ENCODE data around the gene TPGS2.
"Not testable (repeated sequence)": the region's sequence is repeated elsewhere in the genome, so short reads cannot be mapped to it uniquely, and the experiment has no call there.

Gene TPGS2

GRCh38 chr18:36821681-36822080, 7.1 kb downstream of the TPGS2 start:
- no peak for DNase-seq (ENCODE audit: low read depth)

GRCh38 chr18:36819621-36820020, 9.2 kb downstream of the TPGS2 start:
- DNase-seq (ENCODE audit: low read depth) = no peak

- DNase-seq (ENCODE audit: low read depth) = no peak
Measured at GRCh38 chr18:36818652-36819051, 10.2 kb downstream of the TPGS2 start.

GRCh38 chr18:36817039-36817438, 11.8 kb downstream of the TPGS2 start:
- no peak for DNase-seq (ENCODE audit: low read depth)

GRCh38 chr18:36816096-36816495, 12.7 kb downstream of the TPGS2 start:
- not testable (repeated sequence) for DNase-seq (ENCODE audit: low read depth)

GRCh38 chr18:36814994-36815393, 13.8 kb downstream of the TPGS2 start:
- no peak for DNase-seq (ENCODE audit: low read depth)

GRCh38 chr18:36813824-36814223, 15.0 kb downstream of the TPGS2 start:
- no peak for DNase-seq (ENCODE audit: low read depth)

- no peak for DNase-seq (ENCODE audit: low read depth)
Measured at GRCh38 chr18:36813101-36813775, 15.6 kb downstream of the TPGS2 start.

- DNase-seq (ENCODE audit: low read depth) = no peak
Measured at GRCh38 chr18:36812678-36813077, 16.1 kb downstream of the TPGS2 start.

- no peak for DNase-seq (ENCODE audit: low read depth)
Measured at GRCh38 chr18:36811955-36812354, 16.8 kb downstream of the TPGS2 start.

GRCh38 chr18:36811430-36811829, 17.4 kb downstream of the TPGS2 start:
- no peak for DNase-seq (ENCODE audit: low read depth)

- no peak for DNase-seq (ENCODE audit: low read depth)
Measured at GRCh38 chr18:36809590-36810381, 19.0 kb downstream of the TPGS2 start.

- no peak for DNase-seq (ENCODE audit: low read depth)
Measured at GRCh38 chr18:36808681-36809080, 20.1 kb downstream of the TPGS2 start.

- no peak for DNase-seq (ENCODE audit: low read depth)
Measured at GRCh38 chr18:36805105-36805504, 23.7 kb downstream of the TPGS2 start.

- no peak for DNase-seq (ENCODE audit: low read depth)
Measured at GRCh38 chr18:36798738-36799473, 29.9 kb downstream of the TPGS2 start.

- no peak for DNase-seq (ENCODE audit: low read depth)
Measured at GRCh38 chr18:36792634-36793283, 36.0 kb downstream of the TPGS2 start.

- DNase-seq (ENCODE audit: low read depth) = no peak
Measured at GRCh38 chr18:36786686-36787085, 42.1 kb downstream of the TPGS2 start.

- DNase-seq (ENCODE audit: low read depth) = no peak
Measured at GRCh38 chr18:36783792-36784191, 45.0 kb downstream of the TPGS2 start.

- no peak for DNase-seq (ENCODE audit: low read depth)
Measured at GRCh38 chr18:36782710-36783109, 46.1 kb downstream of the TPGS2 start.

GRCh38 chr18:36780748-36781147, 48.1 kb downstream of the TPGS2 start:
- DNase-seq (ENCODE audit: low read depth) = no peak

GRCh38 chr18:36777566-36777965, 51.2 kb downstream of the TPGS2 start:
- DNase-seq (ENCODE audit: low read depth) = no peak

- DNase-seq (ENCODE audit: low read depth) = no peak
Measured at GRCh38 chr18:36776650-36777049, 52.2 kb downstream of the TPGS2 start.

Measured in stimulated activated CD8-positive, alpha-beta memory T cell treated with anti-CD3 and anti-CD28 coated beads, Interleukin-7, amount 100 ng/mL, for 24 hours (primary cell).